GM18861 (cell line): ENCODE results near the gene CD58.

ENCODE experiments used
- ATAC-seq: cut with Tn5 transposase; IDR thresholded peaks from one replicate; pipeline ENCODE4 v1.9.1; 2021; ENCODE audit not compliant: unreplicated experiment

CD58 gene

GRCh38 chr1:116494353-116494692 lies 76.5 kb downstream of the CD58 start:
- ATAC-seq: no peak

GRCh38 chr1:116493484-116494352 lies 77.1 kb downstream of the CD58 start:
- ATAC-seq: no peak

- no peak for ATAC-seq
These were observed 77.8 kb downstream of the CD58 start for GRCh38 chr1:116493036-116493435.

GRCh38 chr1:116492358-116492811 lies 78.4 kb downstream of the CD58 start:
- no peak for ATAC-seq

GRCh38 chr1:116491700-116492357 lies 79.0 kb downstream of the CD58 start:
- ATAC-seq: no peak

GRCh38 chr1:116490588-116490987 lies 80.2 kb downstream of the CD58 start:
- ATAC-seq: no peak

GRCh38 chr1:116489231-116489697 lies 81.6 kb downstream of the CD58 start:
- ATAC-seq: peak; percentile 52

GRCh38 chr1:116488071-116488470 lies 82.8 kb downstream of the CD58 start:
- no peak for ATAC-seq

- no peak for ATAC-seq
These were observed 83.2 kb downstream of the CD58 start for GRCh38 chr1:116487583-116487982.

GRCh38 chr1:116487031-116487430 lies 83.8 kb downstream of the CD58 start:
- no peak for ATAC-seq

GRCh38 chr1:116486424-116486823 lies 84.4 kb downstream of the CD58 start:
- ATAC-seq: no peak

- no peak for ATAC-seq
These were observed 84.8 kb downstream of the CD58 start for GRCh38 chr1:116485976-116486375.

- ATAC-seq: peak; percentile 66
These were observed 85.6 kb downstream of the CD58 start for GRCh38 chr1:116485071-116485735.

- ATAC-seq: no peak
These were observed 87.1 kb downstream of the CD58 start for GRCh38 chr1:116483481-116484309.

GRCh38 chr1:116482490-116482889 lies 88.3 kb downstream of the CD58 start:
- no peak for ATAC-seq

GRCh38 chr1:116481934-116482333 lies 88.9 kb downstream of the CD58 start:
- no peak for ATAC-seq

GRCh38 chr1:116478621-116479020 lies 92.2 kb downstream of the CD58 start:
- ATAC-seq: no peak

- ATAC-seq: no peak
These were observed 93.4 kb downstream of the CD58 start for GRCh38 chr1:116477429-116477828.

GRCh38 chr1:116476321-116476720 lies 94.5 kb downstream of the CD58 start:
- ATAC-seq: no peak

GRCh38 chr1:116475850-116476218 lies 95.0 kb downstream of the CD58 start:
- no peak for ATAC-seq
